GM12878 (cell line): Measurements from ENCODE around the gene PCDH15. TPM values are rescaled to one million over a fixed set of nuclear protein-coding genes. Genes with fewer than 3 reads are reported as not detected.

Experiments
- ATAC-seq: fragments of 200-7000 bp; cut with Tn5 transposase; 3 replicates; pipeline ENCODE4 v1.9.1; 2020; ENCODE audit warnings: mild to moderate bottlenecking, moderate library complexity
- BruUV-seq: library from RNA; stranded (reverse); fragments of 400-500 nt; replicated peaks from 2 replicates; lab custom pipeline; 2021; lab: Mats Ljungman, UMichigan
- CTCF ChIA-PET: fragments of 300-600 bp; sonication (Branson Sonifier 250); formaldehyde crosslinking; extraction: SDS; loops from one replicate; lab custom pipeline; 2021; ENCODE audit warnings: inconsistent platforms; lab: Yijun Ruan, JAX
- POLR2A ChIA-PET: fragments of 350-600 bp; formaldehyde crosslinking; extraction: SDS; loops from one replicate; lab custom pipeline; 2021; ENCODE audit warnings: inconsistent platforms; lab: Charles Lee
- RAD21 ChIA-PET: fragments of 300-600 bp; sonication (Branson Sonifier 250); formaldehyde crosslinking; loops from one replicate; lab custom pipeline; 2023; ENCODE audit warnings: antibody characterized with exemption; ENCODE audit not compliant: unreplicated experiment; lab: Charles Lee
- SMC1A ChIA-PET: fragments of 300-600 bp; sonication (Branson Sonifier 250); formaldehyde crosslinking; loops from one replicate; lab custom pipeline; 2023; ENCODE audit not compliant: unreplicated experiment, uncharacterized antibody; lab: Charles Lee
- DNase-seq: peaks from one replicate; pipeline ENCODE4 v3.0.0-alpha.2; 2011; ENCODE audit warnings: low read depth, low spot score
- FAIRE-seq: peaks from 3 replicates; lab custom pipeline; 2011; peaks lifted over from hg19 to GRCh38; lab: Jason Lieb, UNC
- H2AFZ ChIP-seq: 2 replicates; pipeline ENCODE4 v1.6.0; 2011; ENCODE audit warnings: low read depth, low read length, control low read depth; ENCODE audit not compliant: control insufficient read depth
- H3K27ac ChIP-seq: 2 replicates; pipeline ENCODE4 v1.5.1; 2011; ENCODE audit warnings: control low read depth; ENCODE audit not compliant: control insufficient read depth, insufficient read depth
- H3K27me3 ChIP-seq, 2 experiments: replicated peaks in 1 of 2; 2 replicates each; pipeline versions ENCODE4 v1.6.0 to v1.6.1; 2011; ENCODE audit warnings: low read length in 1 of 2; ENCODE audit not compliant: control insufficient read depth in 2 of 2, insufficient read depth in 2 of 2
- H3K36me3 ChIP-seq, 2 experiments: 2 replicates each; pipeline ENCODE4 v1.5.1; 2011; ENCODE audit warnings: low read length in 1 of 2; ENCODE audit not compliant: control insufficient read depth in 2 of 2, insufficient read depth in 2 of 2
- H3K4me1 ChIP-seq: 2 replicates; pipeline ENCODE4 v1.6.1; 2011; ENCODE audit warnings: mild to moderate bottlenecking, low read length, moderate library complexity, mixed read lengths; ENCODE audit not compliant: control insufficient read depth, insufficient read depth
- H3K4me2 ChIP-seq: 2 replicates; pipeline ENCODE4 v1.6.0; 2011; ENCODE audit warnings: control low read depth; ENCODE audit not compliant: control insufficient read depth, insufficient read depth
- H3K4me3 ChIP-seq: fragments of 200-600 bp; sonication (generic); 2 replicates; pipeline ENCODE4 v1.5.1; 2016
- H3K79me2 ChIP-seq: 2 replicates; pipeline ENCODE4 v1.6.0; 2011; ENCODE audit warnings: low read length; ENCODE audit not compliant: control insufficient read depth, insufficient read depth
- H3K9ac ChIP-seq: 2 replicates; pipeline ENCODE4 v1.8.0; 2011; ENCODE audit warnings: low read length, control low read depth, mixed read lengths; ENCODE audit not compliant: control insufficient read depth, insufficient read depth
- H3K9me3 ChIP-seq: replicated peaks from 3 replicates; pipeline ENCODE4 v1.5.1; 2011; ENCODE audit warnings: mild to moderate bottlenecking, low read length; ENCODE audit not compliant: control insufficient read depth, insufficient read depth
- H4K20me1 ChIP-seq: 2 replicates; pipeline ENCODE4 v1.6.0; 2011; ENCODE audit not compliant: control insufficient read depth, insufficient read depth
- CBFB ChIP-seq: IDR thresholded peaks from 2 replicates; pipeline ENCODE4 v1.6.1; 2016; ENCODE audit warnings: antibody characterized with exemption, low read depth
- CBX3 ChIP-seq: fragments of 200-600 bp; sonication (generic); IDR thresholded peaks from 2 replicates; pipeline ENCODE4 v1.6.1; 2016; ENCODE audit warnings: low read depth, borderline replicate concordance
- MAX ChIP-seq: IDR thresholded peaks from 2 replicates; pipeline ENCODE4 v1.6.1; 2012; ENCODE audit warnings: low read depth, low read length, improper control_type of control experiment
- MEF2A ChIP-seq: IDR thresholded peaks from 2 replicates; pipeline ENCODE4 v1.6.1; 2011; ENCODE audit warnings: low read depth, mild to moderate bottlenecking, low read length, moderate library complexity; ENCODE audit not compliant: insufficient read depth
- MLLT1 ChIP-seq: fragments of 450-650 bp; IDR thresholded peaks from 2 replicates; pipeline ENCODE4 v1.6.1; 2016; ENCODE audit warnings: mild to moderate bottlenecking
- NFIC ChIP-seq: IDR thresholded peaks from 2 replicates; pipeline ENCODE4 v1.6.1; 2012; ENCODE audit warnings: low read depth, mild to moderate bottlenecking, inconsistent platforms, low read length, moderate library complexity
- NR2F1 ChIP-seq: fragments of 450-650 bp; conservative IDR thresholded peaks from 2 replicates; pipeline ENCODE4 v1.6.1; 2017; ENCODE audit warnings: mild to moderate bottlenecking
- POLR2AphosphoS2 ChIP-seq: IDR thresholded peaks from 2 replicates; pipeline ENCODE4 v1.6.1; 2011; ENCODE audit warnings: low read depth, mild to moderate bottlenecking, low read length, improper control_type of control experiment, moderate library complexity
- RB1 ChIP-seq: fragments of 450-650 bp; formaldehyde crosslinking; IDR thresholded peaks from 2 replicates; pipeline ENCODE4 v1.6.1; 2017; ENCODE audit warnings: mild to moderate bottlenecking, borderline replicate concordance
- RCOR1 ChIP-seq: conservative IDR thresholded peaks from 2 replicates; pipeline ENCODE4 v1.6.1; 2012; ENCODE audit warnings: low read depth, low read length, improper control_type of control experiment
- REST ChIP-seq: IDR thresholded peaks from 2 replicates; pipeline ENCODE4 v1.6.1; 2012; ENCODE audit warnings: mild to moderate bottlenecking, low read depth, low read length
- SKIL ChIP-seq: fragments of 450-650 bp; IDR thresholded peaks from 2 replicates; pipeline ENCODE4 v1.6.1; 2017; ENCODE audit warnings: mild to moderate bottlenecking, low read depth, inconsistent platforms; ENCODE audit not compliant: poor library complexity, severe bottlenecking
- SP1 ChIP-seq: IDR thresholded peaks from one replicate; pipeline ENCODE4 v1.6.1; 2011; ENCODE audit warnings: low read depth, low read length
- SUPT20H ChIP-seq: IDR thresholded peaks from 2 replicates; pipeline ENCODE4 v1.6.1; 2011; ENCODE audit warnings: low read depth, mild to moderate bottlenecking, low read length, moderate library complexity, borderline replicate concordance; ENCODE audit not compliant: control insufficient read depth
- SUZ12 ChIP-seq: fragments of 200-600 bp; sonication (generic); IDR thresholded peaks from one replicate; pipeline ENCODE4 v1.6.1; 2018; ENCODE audit warnings: antibody characterized with exemption, mild to moderate bottlenecking; ENCODE audit not compliant: unreplicated experiment
- WGBS: methylation state at CpG from one replicate; pipeline ENCODE4 v1.1.6; 2016; ENCODE audit warnings: low lambda C conversion rate; ENCODE audit not compliant: insufficient replicate concordance, insufficient coverage; ENCODE audit errors: missing lambda C conversion rate; 5-methylcytosine and 5-hydroxymethylcytosine counted together
- in situ Hi-C: fragments of 300-500 bp; cut with MboI; formaldehyde crosslinking; loops from 9 replicates; pipeline ENCODE4 v1.14.3; 2018; ENCODE audit warnings: mixed read lengths
- intact Hi-C: fragments of 100-400 bp; cut with micrococcal nuclease; formaldehyde crosslinking; loops from one replicate; pipeline ENCODE4 v1.14.2; 2022; ENCODE audit not compliant: unreplicated experiment
- polyA plus RNA-seq, 11 experiments: library from polyadenylated mRNA; depleted of rRNA in 4 of 11; unstranded in 6 of 11; stranded (reverse) in 5 of 11; fragments of >200 nt; fragmentation: Nextera tagmentation in 4 of 11; fragmentation: Illumina TruSeq in 1 of 11; extraction: Ambion mirVana in 4 of 11; extraction: Trizol in 1 of 11; gene quantifications; 1 replicate in 1 of 11; 2 replicates in 10 of 11; pipeline versions ENCODE4 v1.2.1 to v1.2.3, GENCODE V29; 2011 to 2016; ENCODE audit warnings: inconsistent platforms in 2 of 11, missing spikeins in 2 of 11, low read depth in 1 of 11
- total RNA-seq, 4 experiments: library from RNA; depleted of rRNA in 3 of 4; stranded (reverse); fragments of >200 nt in 3 of 4; fragmentation: Illumina TruSeq in 1 of 4; extraction: Trizol in 1 of 4; gene quantifications; 2 replicates each; pipeline versions ENCODE4 v1.2.1 to v1.2.3, GENCODE V29; 2013 to 2021

The PCDH15 gene
- total and polyA plus RNA-seq, 10 of the 15 experiments (the other 5 are each of a cell fraction or from before 2014, with no cell fraction given) = 0.03 to 0.52 (median 0.07) TPM; not detected in 6

- no peak for DNase-seq
- Histone ChIP-seq H3K4me3 (no peak overlapping the region), H3K27me3 (no peaks in the 10 kb centered on the region), H3K79me2 (no peaks in the 10 kb centered on the region), H3K9me3 (no peaks in the 10 kb centered on the region), H3K4me2 (no peak overlapping the region), H2AFZ (no peak overlapping the region), H3K36me3 (no peaks in the 10 kb centered on the region), H3K9ac (no peak overlapping the region), H3K4me1 (no peaks in the 10 kb centered on the region), H4K20me1 (no peaks in the 10 kb centered on the region), H3K27ac (no peak overlapping the region)
- in situ Hi-C loops = no loop called here
- WGBS = 26% methylated on average over 4 of the region's 4 CpGs
- ChIA-PET POLR2A (no interaction called here), RAD21 (no interaction called here), SMC1A (no interaction called here), CTCF (no interaction called here)
- intact Hi-C loops = no loop called here
- ATAC-seq = no peak
- no TSS peak for BruUV-seq
- TF ChIP-seq MAX = no peak
- TF ChIP-seq RB1 = no peak
- no peak for TF ChIP-seq SP1
- no peak for TF ChIP-seq CBFB
- no peak for TF ChIP-seq NFIC
- no peak for TF ChIP-seq SUZ12
- no peak for TF ChIP-seq SUPT20H
- no peak for TF ChIP-seq POLR2AphosphoS2
- TF ChIP-seq RCOR1 = no peak
- no peak for TF ChIP-seq REST
- no peak for TF ChIP-seq MLLT1
- no peak for TF ChIP-seq CBX3
- no peak for TF ChIP-seq SKIL
- no peak for TF ChIP-seq MEF2A
- no peak for TF ChIP-seq NR2F1
- no peak for FAIRE-seq
Measured at GRCh38 chr10:53852450-53853175, 948.4 kb downstream of the PCDH15 start.
